ENCODE measurements around the gene SASH1.

- TF ChIP-seq CTCF (IDR thresholded peaks at IDR 0.05) = no peak
- no peak for TF ChIP-seq POLR2A (IDR thresholded peaks at IDR 0.05)
These were observed 45.9 kb upstream of the SASH1 start for GRCh38 chr6:148296771-148297170.
